Eye (tissue), 1 donor: ENCODE results near the gene ZNF174.

Experiments used
- DNase-seq: peaks from one replicate; pipeline ENCODE4 v3.0.0-alpha.2; 2015

The ZNF174 gene

DNA sequence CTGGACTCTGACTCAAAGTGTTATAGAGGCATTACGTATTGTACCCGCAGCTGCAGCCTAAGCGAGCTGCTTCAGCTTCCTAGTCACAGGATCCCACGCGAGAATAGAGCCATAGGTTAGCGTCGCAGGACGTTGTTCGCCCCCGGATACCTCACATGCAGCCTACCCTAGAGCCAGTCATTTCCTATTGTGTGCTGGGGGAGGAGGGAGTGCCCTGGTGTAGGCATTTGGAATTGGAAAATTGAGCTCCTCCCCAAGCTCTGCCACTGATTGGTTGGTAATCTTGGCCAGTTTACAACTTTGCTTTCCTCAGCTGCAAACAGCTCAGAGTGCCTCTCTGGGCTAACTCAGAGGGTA is 43.0 kb downstream of the ZNF174 start:
- no peak for DNase-seq

DNA sequence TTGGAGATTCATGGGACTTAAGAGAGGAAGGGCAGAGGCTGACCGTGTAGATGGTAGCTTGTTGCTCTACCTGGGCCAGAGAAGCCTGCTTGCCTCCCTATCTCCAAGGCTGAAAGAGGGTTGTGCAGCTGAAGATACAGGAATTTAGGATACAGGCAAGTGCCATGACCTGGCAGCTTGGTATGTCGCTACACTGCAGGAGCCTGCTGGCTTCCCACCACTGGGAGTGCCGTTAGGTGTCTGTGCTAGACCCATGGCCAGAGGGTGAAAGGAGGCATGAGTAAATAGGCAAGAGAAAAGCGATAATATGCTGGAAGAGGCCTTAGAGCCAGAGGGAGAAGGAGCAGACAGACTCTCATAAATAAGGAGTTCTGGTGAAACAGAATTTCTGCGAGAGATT is 53.1 kb downstream of the ZNF174 start:
- DNase-seq = no peak

DNA sequence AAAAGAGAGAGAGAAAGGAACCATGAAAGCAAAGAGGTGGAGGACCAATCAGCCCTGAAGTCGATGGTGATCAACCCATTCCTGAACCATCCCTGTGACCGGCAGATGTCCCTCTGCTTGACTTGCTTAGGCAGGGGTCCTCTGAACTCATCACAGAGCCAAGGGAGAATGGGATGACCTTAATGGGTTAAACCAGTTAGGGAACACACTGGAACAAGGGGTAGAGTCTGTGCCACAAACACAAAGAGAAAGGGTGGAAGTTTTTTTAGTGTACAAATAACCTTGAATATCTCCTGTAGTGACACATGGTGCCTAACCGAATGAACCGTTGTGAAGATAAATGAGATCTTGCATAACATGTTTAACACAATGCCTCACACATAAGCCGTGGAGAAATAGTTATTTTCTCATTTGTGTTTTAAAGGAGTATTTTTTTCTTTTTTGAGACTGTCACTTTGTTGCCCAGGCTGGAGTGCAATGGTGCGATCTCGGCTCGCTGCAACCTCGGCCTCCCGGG is 53.7 kb downstream of the ZNF174 start:
- no peak for DNase-seq

DNA sequence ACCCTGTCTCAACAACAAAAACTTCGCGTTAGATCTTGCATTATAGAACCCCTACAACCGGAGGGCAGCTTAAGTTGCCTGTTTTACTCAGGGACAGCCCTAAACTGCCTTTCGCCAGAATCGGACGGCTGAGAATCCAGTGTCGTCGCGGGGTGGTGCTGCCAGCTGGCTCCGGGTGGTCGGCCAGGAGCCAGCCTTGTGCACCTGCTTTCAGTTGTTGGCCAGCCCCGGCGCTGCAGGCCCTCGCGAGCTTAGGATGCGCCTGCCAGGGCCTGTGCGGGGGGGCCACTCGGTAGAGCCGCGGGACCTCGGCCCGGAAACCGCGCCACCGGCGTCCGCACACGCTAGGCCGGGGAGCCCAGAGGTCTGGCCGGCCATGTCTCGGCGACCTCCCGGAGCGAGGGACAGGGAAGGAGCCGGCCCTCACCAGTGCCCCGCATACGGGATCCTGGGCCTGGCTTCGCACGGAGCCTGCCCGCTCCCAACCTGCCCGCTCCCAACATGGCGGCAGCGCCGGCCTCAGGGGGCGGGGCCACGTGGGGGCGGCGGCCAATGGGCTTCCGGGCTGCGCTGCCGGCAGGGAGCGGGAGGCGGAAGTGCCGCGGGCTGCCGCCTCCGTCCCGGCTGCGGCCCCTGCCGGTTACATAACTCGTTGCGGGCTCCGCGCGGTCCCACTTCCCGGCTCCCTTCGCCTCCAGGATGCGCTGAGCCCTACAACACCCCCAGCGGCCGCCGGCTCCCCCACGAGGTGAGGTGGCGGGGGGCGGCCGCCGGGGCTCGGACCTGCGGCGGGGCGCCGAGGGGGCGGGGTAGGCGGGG is 56.6 kb downstream of the ZNF174 start:
- peak; percentile 97 for DNase-seq

DNA sequence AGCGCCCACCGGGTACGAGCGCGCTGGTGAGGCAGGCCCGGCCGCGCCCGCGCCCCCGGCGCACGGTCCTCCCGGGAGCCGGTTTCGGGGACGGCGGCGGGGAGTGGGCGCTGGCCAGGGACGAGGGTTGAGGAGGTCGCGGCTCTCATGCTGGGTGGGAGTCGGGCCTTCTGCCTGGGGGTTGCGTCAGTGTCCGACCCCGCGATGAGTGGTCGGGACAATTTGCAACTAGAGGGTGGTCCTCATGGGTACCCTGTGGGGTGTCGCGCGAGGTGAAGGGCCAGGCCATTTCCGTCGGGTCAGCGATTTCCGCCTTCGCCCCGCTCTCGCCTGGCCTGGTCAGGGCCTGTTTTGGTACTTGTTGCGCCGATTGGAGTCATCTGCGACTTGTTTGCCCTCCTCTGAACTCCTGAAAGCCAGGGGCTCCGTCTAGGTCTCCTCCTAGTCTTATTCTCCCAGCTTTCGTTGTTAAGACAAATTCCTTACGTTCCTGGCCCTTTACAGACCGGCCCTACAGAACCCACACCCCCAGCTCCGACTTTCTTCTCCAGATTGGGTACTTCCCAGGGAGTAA is 57.4 kb downstream of the ZNF174 start:
- peak; percentile 66 for DNase-seq

DNA sequence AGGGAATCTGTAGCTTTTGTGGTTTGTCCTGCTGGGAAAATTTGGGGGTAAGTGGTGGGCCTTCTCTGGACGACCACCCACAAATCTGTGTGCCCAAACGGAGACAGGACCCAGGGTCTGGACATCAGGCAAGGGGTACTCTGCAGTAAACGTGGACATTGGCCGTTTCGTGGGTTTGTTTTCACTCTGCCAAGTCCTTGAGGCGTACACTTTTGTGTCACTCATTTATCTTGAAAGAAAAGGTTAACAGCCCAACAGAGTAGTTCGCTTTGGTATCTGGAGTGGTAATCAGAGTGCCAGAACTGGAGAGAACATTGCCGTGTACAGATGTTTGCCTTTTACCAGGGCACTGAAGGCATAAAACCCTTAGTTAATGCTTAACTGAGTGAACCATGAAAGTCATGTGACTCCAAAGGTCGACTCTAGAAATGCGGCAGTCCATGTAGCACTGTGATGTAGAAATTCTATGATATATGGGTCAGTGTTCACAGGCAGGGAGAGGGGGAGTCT is 57.9 kb downstream of the ZNF174 start:
- DNase-seq = no peak
